HepG2 (cell line): Measurements from ENCODE around the gene C2CD2. TPM values are rescaled to one million over a fixed set of nuclear protein-coding genes. Genes with fewer than 3 reads are reported as not detected.

Experiments used
- BORCS8-MEF2B ChIP-seq: sonication (generic); formaldehyde crosslinking; IDR thresholded peaks from 2 replicates; pipeline ENCODE4 v1.8.0; 2022; ENCODE audit warnings: mild to moderate bottlenecking, missing genetic modification reagents
- CCAR2 ChIP-seq: fragments of 200-400 bp; formaldehyde crosslinking; optimal IDR thresholded peaks from 2 replicates; pipeline ENCODE3; 2018; ENCODE audit warnings: low read depth, mild to moderate bottlenecking, low read length, moderate library complexity
- CEBPG ChIP-seq: IDR thresholded peaks from 2 replicates; pipeline ENCODE4 v1.6.1; 2016
- EEA1 ChIP-seq: sonication (generic); formaldehyde crosslinking; IDR thresholded peaks from 2 replicates; pipeline ENCODE4 v1.5.1; 2020; ENCODE audit warnings: mild to moderate bottlenecking, missing genetic modification reagents, borderline replicate concordance
- GABPB1 ChIP-seq: IDR thresholded peaks from 2 replicates; pipeline ENCODE4 v1.6.1; 2016; ENCODE audit warnings: mild to moderate bottlenecking, missing genetic modification reagents, moderate library complexity, missing compliant biosample characterization
- GATA4 ChIP-seq: sonication (generic); IDR thresholded peaks from 2 replicates; pipeline ENCODE4 v1.6.1; 2016; ENCODE audit warnings: antibody characterized with exemption, low read depth, borderline replicate concordance
- GATAD1 ChIP-seq: IDR thresholded peaks from 2 replicates; pipeline ENCODE4 v1.6.1; 2016; ENCODE audit warnings: missing genetic modification reagents, missing compliant biosample characterization
- HCFC1 ChIP-seq: fragments of 150-350 bp; IDR thresholded peaks from 2 replicates; pipeline ENCODE4 v1.6.1; 2014; ENCODE audit warnings: low read depth, low read length
- HNRNPK ChIP-seq: fragments of 200-400 bp; formaldehyde crosslinking; IDR thresholded peaks from 2 replicates; pipeline ENCODE4 v1.6.1; 2018; ENCODE audit warnings: low read length, low read depth, moderate library complexity, mild to moderate bottlenecking; ENCODE audit not compliant: poor library complexity, severe bottlenecking
- KDM4B ChIP-seq: sonication (generic); formaldehyde crosslinking; IDR thresholded peaks from 2 replicates; pipeline ENCODE4 v1.4.0; 2020; ENCODE audit warnings: missing genetic modification reagents
- KDM6A ChIP-seq: IDR thresholded peaks from 2 replicates; pipeline ENCODE4 v1.6.1; 2016; ENCODE audit warnings: low read depth
- KMT2A ChIP-seq: sonication (generic); formaldehyde crosslinking; IDR thresholded peaks from 2 replicates; pipeline ENCODE4 v1.4.0; 2020; ENCODE audit warnings: missing genetic modification reagents
- MED13 ChIP-seq: sonication (generic); formaldehyde crosslinking; IDR thresholded peaks from 2 replicates; pipeline ENCODE4 v1.5.0; 2020; ENCODE audit warnings: missing genetic modification reagents
- NFKB2 ChIP-seq: sonication (generic); formaldehyde crosslinking; IDR thresholded peaks from 2 replicates; pipeline ENCODE4 v1.4.0; 2020; ENCODE audit warnings: missing genetic modification reagents, borderline replicate concordance
- NFKBIZ ChIP-seq: IDR thresholded peaks from 2 replicates; pipeline ENCODE4 v1.6.1; 2018; ENCODE audit warnings: missing genetic modification reagents, missing compliant biosample characterization
- NR1H2 ChIP-seq: sonication (generic); formaldehyde crosslinking; IDR thresholded peaks from 2 replicates; pipeline ENCODE4 v1.8.1; 2022; ENCODE audit warnings: low read depth, missing genetic modification reagents, borderline replicate concordance
- RARG ChIP-seq: sonication (generic); formaldehyde crosslinking; IDR thresholded peaks from 2 replicates; pipeline ENCODE4 v1.4.0; 2020; ENCODE audit warnings: low read depth, mild to moderate bottlenecking, missing genetic modification reagents
- REPIN1 ChIP-seq: sonication (generic); formaldehyde crosslinking; IDR thresholded peaks from 2 replicates; pipeline ENCODE4 v1.8.0; 2022; ENCODE audit warnings: missing genetic modification reagents, low read depth, mild to moderate bottlenecking, borderline replicate concordance
- RFXANK ChIP-seq: IDR thresholded peaks from 2 replicates; pipeline ENCODE4 v1.6.1; 2016
- SP140L ChIP-seq: sonication (generic); formaldehyde crosslinking; IDR thresholded peaks from 2 replicates; pipeline ENCODE4 v1.4.0; 2020; ENCODE audit warnings: missing genetic modification reagents, borderline replicate concordance
- TMF1 ChIP-seq: sonication (generic); formaldehyde crosslinking; IDR thresholded peaks from 2 replicates; pipeline ENCODE4 v1.8.1; 2022; ENCODE audit warnings: low read depth, missing genetic modification reagents
- XBP1 ChIP-seq: sonication (generic); formaldehyde crosslinking; IDR thresholded peaks from 2 replicates; pipeline ENCODE4 v1.5.0; 2020; ENCODE audit warnings: missing genetic modification reagents
- ZBTB7B ChIP-seq: sonication (generic); formaldehyde crosslinking; IDR thresholded peaks from 2 replicates; pipeline ENCODE4 v1.4.0; 2020; ENCODE audit warnings: missing genetic modification reagents
- ZNF747 ChIP-seq: sonication (generic); formaldehyde crosslinking; IDR thresholded peaks from 2 replicates; pipeline ENCODE4 v1.8.1; 2023; ENCODE audit warnings: missing genetic modification reagents, mild to moderate bottlenecking, borderline replicate concordance
- ZNF792 ChIP-seq: IDR thresholded peaks from 2 replicates; pipeline ENCODE4 v1.6.1; 2016
- polyA plus RNA-seq, 8 experiments: library from polyadenylated mRNA; depleted of rRNA in 3 of 8; stranded (reverse) in 7 of 8; unstranded in 1 of 8; fragments of >200 nt; fragmentation: Illumina TruSeq in 4 of 8; extraction: Trizol in 4 of 8; gene quantifications; 2 replicates each; pipeline versions ENCODE4 v1.2.1 to v1.2.3, GENCODE V29; 2011 to 2016; ENCODE audit warnings: low read depth in 4 of 8, missing spikeins in 1 of 8, mixed read lengths in 1 of 8; ENCODE audit not compliant: insufficient read depth in 1 of 8
- total RNA-seq, 5 experiments: library from RNA; depleted of rRNA; stranded (reverse); fragments of >200 nt; fragmentation: Illumina TruSeq; extraction: Trizol; gene quantifications; 2 replicates each; pipeline ENCODE4 v1.2.3, GENCODE V29; 2016; ENCODE audit warnings: low read depth in 1 of 5
- TF ChIP-seq, protein P1 (sequence below): sonication (generic); formaldehyde crosslinking; IDR thresholded peaks from 2 replicates; pipeline ENCODE4 v1.4.0; 2020; ENCODE audit warnings: missing genetic modification reagents
- TF ChIP-seq, protein P2 (sequence below): sonication (generic); formaldehyde crosslinking; IDR thresholded peaks from 2 replicates; pipeline ENCODE4 v1.9.0; 2021; ENCODE audit warnings: missing genetic modification reagents, mild to moderate bottlenecking, borderline replicate concordance
- TF ChIP-seq, protein P3 (sequence below): IDR thresholded peaks from 2 replicates; pipeline ENCODE4 v1.6.1; 2012; ENCODE audit warnings: inconsistent platforms
- TF ChIP-seq, protein P4 (sequence below): fragments of 450-650 bp; IDR thresholded peaks from 2 replicates; pipeline ENCODE4 v1.6.1; 2016

Gene C2CD2
- total and polyA plus RNA-seq, 2 of the 13 experiments (the other 11 are each of a cell fraction or from before 2014, with no cell fraction given), result 12.5 to 19.7 TPM

DNA sequence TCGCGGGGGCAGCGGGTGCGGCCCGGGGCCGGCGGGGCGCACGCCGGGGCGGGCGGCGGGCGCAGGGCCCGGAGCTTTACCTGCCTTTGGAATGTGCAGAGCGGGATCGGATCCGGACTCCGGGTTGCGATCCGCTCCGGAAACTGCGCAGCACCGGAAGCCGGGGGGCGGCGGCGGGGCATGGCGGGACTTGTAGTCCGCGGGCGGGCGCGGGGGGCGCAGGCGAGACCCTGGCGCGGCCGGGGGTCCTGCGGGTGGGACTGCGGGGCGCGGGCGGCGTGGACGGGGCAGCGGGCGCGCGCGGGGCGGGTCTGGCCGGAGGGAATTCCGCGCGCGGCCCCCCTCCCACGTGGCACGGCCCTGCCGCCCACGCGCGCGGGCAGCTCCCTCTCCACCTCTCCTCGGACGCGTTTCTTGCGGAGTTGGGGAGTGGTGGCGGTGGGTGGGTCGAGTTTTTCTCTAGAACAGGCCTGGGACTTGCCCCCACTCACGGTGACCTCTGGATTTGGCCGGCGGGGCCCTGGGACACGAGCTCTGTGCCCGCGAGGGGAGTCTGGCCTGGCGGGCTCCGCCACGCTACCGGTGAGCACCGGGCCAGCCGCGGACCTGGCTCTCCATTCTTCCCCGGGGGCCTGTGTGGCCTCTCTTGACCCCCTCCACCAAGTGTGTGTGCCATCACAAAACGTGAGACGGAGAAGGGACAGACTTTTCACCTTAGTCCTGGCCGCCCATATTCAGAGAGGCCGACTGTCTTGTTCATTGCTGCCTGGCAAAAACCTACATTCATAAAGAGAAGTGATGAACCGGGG, 74.4 kb downstream of the C2CD2 start, which contains the start of gene PRDM15 (continued):
- TF ChIP-seq ZNF747 (CRISPR knock-in tag), result no peak
- TF ChIP-seq GATAD1 (CRISPR knock-in tag), result no peak
- TF ChIP-seq GATA4, result no peak
- TF ChIP-seq HNRNPK, result no peak
- no peak for TF ChIP-seq CCAR2
- TF ChIP-seq KMT2A (CRISPR knock-in tag), result no peak; the same call in 1 of the 2 replicates
- TF ChIP-seq, protein P1, sequence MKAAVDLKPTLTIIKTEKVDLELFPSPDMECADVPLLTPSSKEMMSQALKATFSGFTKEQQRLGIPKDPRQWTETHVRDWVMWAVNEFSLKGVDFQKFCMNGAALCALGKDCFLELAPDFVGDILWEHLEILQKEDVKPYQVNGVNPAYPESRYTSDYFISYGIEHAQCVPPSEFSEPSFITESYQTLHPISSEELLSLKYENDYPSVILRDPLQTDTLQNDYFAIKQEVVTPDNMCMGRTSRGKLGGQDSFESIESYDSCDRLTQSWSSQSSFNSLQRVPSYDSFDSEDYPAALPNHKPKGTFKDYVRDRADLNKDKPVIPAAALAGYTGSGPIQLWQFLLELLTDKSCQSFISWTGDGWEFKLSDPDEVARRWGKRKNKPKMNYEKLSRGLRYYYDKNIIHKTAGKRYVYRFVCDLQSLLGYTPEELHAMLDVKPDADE (CRISPR knock-in tag), result no peak
- no peak for TF ChIP-seq ZNF792
- TF ChIP-seq TMF1 (CRISPR knock-in tag), result no peak
- no peak; the same call in 1 of the 2 replicates for TF ChIP-seq ZBTB7B
- TF ChIP-seq HCFC1, result peak; percentile 66; the same call in 1 of the 2 replicates
- TF ChIP-seq, protein P2, sequence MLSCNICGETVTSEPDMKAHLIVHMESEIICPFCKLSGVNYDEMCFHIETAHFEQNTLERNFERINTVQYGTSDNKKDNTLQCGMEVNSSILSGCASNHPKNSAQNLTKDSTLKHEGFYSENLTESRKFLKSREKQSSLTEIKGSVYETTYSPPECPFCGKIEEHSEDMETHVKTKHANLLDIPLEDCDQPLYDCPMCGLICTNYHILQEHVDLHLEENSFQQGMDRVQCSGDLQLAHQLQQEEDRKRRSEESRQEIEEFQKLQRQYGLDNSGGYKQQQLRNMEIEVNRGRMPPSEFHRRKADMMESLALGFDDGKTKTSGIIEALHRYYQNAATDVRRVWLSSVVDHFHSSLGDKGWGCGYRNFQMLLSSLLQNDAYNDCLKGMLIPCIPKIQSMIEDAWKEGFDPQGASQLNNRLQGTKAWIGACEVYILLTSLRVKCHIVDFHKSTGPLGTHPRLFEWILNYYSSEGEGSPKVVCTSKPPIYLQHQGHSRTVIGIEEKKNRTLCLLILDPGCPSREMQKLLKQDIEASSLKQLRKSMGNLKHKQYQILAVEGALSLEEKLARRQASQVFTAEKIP (CRISPR knock-in tag), result no peak
- TF ChIP-seq KDM6A (CRISPR knock-in tag), result no peak
- TF ChIP-seq XBP1 (CRISPR knock-in tag), result no peak
- no peak for TF ChIP-seq BORCS8-MEF2B
- 0 out of 2 replicates have a peak, but pooled peaks have one; percentile 17 for TF ChIP-seq MED13
- no peak for TF ChIP-seq RARG
- TF ChIP-seq NR1H2 (CRISPR knock-in tag), result no peak; the same call in 1 of the 2 replicates
- peak; percentile 89 for TF ChIP-seq GABPB1
- 0 out of 2 replicates have a peak, but pooled peaks have one; percentile 36 for TF ChIP-seq NFKB2
- TF ChIP-seq REPIN1 (CRISPR knock-in tag), result no peak
- TF ChIP-seq SP140L, result no peak
- TF ChIP-seq, protein P3, sequence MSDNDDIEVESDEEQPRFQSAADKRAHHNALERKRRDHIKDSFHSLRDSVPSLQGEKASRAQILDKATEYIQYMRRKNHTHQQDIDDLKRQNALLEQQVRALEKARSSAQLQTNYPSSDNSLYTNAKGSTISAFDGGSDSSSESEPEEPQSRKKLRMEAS, result peak; percentile 46; the same call in 1 of the 2 replicates
- no peak for TF ChIP-seq RFXANK (CRISPR knock-in tag)
- TF ChIP-seq, protein P4, sequence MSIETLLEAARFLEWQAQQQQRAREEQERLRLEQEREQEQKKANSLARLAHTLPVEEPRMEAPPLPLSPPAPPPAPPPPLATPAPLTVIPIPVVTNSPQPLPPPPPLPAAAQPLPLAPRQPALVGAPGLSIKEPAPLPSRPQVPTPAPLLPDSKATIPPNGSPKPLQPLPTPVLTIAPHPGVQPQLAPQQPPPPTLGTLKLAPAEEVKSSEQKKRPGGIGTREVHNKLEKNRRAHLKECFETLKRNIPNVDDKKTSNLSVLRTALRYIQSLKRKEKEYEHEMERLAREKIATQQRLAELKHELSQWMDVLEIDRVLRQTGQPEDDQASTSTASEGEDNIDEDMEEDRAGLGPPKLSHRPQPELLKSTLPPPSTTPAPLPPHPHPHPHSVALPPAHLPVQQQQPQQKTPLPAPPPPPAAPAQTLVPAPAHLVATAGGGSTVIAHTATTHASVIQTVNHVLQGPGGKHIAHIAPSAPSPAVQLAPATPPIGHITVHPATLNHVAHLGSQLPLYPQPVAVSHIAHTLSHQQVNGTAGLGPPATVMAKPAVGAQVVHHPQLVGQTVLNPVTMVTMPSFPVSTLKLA, result no peak
- TF ChIP-seq EEA1 (CRISPR knock-in tag), result no peak
- TF ChIP-seq KDM4B (CRISPR knock-in tag), result no peak
- no peak for TF ChIP-seq NFKBIZ (CRISPR knock-in tag)
- TF ChIP-seq CEBPG (CRISPR knock-in tag), result no peak
